ENCODE results near the gene VCX3B.
"Not testable (repeated sequence)": the region's sequence is repeated elsewhere in the genome, so short reads cannot be mapped to it uniquely, and the experiment has no call there.

Gene VCX3B

GRCh38 chrX:8464530-8464929 lies at the start of gene VCX3B:
Gene VCX3B, plus strand, starts transcription at chrX:8464830. Its CDS starts 621 bp downstream, at chrX:8465451.
- H3K4me1 ChIP-seq (ENCODE audit: insufficient read depth, poor library complexity, severe bottlenecking); H3K9me3 ChIP-seq (ENCODE audit: severe bottlenecking); H3K27me3 ChIP-seq (ENCODE audit: insufficient read depth, poor library complexity, severe bottlenecking); H3K4me3 ChIP-seq (ENCODE audit: severe bottlenecking); DNase-seq (ENCODE audit: low spot score); H3K27ac ChIP-seq (ENCODE audit: poor library complexity, severe bottlenecking); ATAC-seq (ENCODE audit: low read depth); H3K36me3 ChIP-seq (ENCODE audit: low read depth): not testable (repeated sequence)

GRCh38 chrX:8418301-8418700 lies 46.3 kb upstream of the VCX3B start:
- Histone ChIP-seq H3K4me3 (ENCODE audit: severe bottlenecking) (no peak overlapping the region), H3K27me3 (ENCODE audit: insufficient read depth, poor library complexity, severe bottlenecking) (no peaks in the 10 kb centered on the region), H3K4me1 (ENCODE audit: insufficient read depth, poor library complexity, severe bottlenecking) (no peaks in the 10 kb centered on the region), H3K36me3 (ENCODE audit: low read depth) (no peaks in the 10 kb centered on the region), H3K9me3 (ENCODE audit: severe bottlenecking) (no peaks in the 10 kb centered on the region), H3K27ac (ENCODE audit: poor library complexity, severe bottlenecking) (no peak overlapping the region)
- DNase-seq (ENCODE audit: low spot score), result no peak
- ATAC-seq (ENCODE audit: low read depth), result no peak
- TF ChIP-seq, protein P1, sequence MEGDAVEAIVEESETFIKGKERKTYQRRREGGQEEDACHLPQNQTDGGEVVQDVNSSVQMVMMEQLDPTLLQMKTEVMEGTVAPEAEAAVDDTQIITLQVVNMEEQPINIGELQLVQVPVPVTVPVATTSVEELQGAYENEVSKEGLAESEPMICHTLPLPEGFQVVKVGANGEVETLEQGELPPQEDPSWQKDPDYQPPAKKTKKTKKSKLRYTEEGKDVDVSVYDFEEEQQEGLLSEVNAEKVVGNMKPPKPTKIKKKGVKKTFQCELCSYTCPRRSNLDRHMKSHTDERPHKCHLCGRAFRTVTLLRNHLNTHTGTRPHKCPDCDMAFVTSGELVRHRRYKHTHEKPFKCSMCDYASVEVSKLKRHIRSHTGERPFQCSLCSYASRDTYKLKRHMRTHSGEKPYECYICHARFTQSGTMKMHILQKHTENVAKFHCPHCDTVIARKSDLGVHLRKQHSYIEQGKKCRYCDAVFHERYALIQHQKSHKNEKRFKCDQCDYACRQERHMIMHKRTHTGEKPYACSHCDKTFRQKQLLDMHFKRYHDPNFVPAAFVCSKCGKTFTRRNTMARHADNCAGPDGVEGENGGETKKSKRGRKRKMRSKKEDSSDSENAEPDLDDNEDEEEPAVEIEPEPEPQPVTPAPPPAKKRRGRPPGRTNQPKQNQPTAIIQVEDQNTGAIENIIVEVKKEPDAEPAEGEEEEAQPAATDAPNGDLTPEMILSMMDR (IDR thresholded peaks at IDR 0.05; ENCODE audit: poor library complexity, severe bottlenecking), result no peak

DNA sequence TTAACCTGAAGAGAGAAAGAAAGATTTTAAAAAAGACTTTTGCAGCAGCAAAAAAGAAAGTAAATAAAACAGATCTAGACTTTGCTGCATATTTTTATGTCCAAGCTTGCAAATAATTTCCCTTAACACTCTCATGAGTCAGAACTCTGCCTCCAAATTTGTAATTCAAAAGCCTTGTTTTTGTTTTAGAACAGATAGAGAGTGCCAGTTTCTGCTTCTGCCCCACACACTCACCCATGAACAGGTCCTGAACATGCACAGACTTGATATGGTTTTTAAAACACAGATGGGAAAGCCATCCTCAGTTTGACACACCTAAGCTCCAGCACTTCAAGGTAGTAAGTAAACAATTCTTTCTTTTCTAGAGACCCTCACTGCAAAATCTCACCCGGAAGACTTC lies 39.7 kb upstream of the VCX3B start:
- peak; percentile 50; the same call in 2 of the 3 replicates for ATAC-seq (ENCODE audit: low read depth)

DNA sequence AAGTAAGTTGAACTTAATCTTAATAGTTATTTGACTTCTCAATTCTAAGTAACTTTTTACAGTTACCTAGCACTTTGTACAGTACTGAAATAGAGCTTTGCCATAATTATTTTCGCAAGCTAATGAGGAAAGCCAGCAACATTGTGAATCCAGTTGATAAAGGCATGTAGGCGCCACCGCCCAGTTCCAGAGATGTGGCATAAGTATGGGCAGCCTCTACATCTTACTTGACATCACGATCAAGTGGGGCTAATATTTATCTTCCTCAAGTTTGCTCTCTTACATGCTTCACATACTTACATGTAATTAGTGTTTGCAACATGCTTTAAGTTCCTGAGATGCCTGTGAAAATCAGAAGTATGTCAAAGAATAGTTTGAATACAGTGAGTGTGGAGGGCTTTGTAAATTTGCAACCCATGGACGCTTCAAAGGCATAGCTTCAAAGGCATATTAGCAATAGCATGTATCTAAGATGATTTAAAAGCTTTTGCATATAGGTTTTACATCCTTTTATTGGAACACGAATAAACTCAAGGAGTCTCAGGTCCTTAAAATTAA lies 34.9 kb upstream of the VCX3B start:
- H3K4me1 ChIP-seq (ENCODE audit: insufficient read depth, poor library complexity, severe bottlenecking), result peaks cover 11% of the 10 kb centered on the region
- H3K36me3 ChIP-seq (ENCODE audit: low read depth), result no peaks in the 10 kb centered on the region
- DNase-seq (ENCODE audit: low spot score) (no peak), ATAC-seq (ENCODE audit: low read depth) (no peak)
- H3K27ac ChIP-seq (ENCODE audit: poor library complexity, severe bottlenecking), result no peak overlapping the region
- TF ChIP-seq, protein P1 (IDR thresholded peaks at IDR 0.05; ENCODE audit: poor library complexity, severe bottlenecking), result no peak
- no peak overlapping the region for H3K4me3 ChIP-seq (ENCODE audit: severe bottlenecking)
- H3K27me3 ChIP-seq (ENCODE audit: insufficient read depth, poor library complexity, severe bottlenecking), result no peaks in the 10 kb centered on the region
- no peaks in the 10 kb centered on the region for H3K9me3 ChIP-seq (ENCODE audit: severe bottlenecking)

More for the DNA sequence above, 39.7 kb upstream of the VCX3B start:
- Histone ChIP-seq H3K27me3 (ENCODE audit: insufficient read depth, poor library complexity, severe bottlenecking) (no peaks in the 10 kb centered on the region), H3K9me3 (ENCODE audit: severe bottlenecking) (no peaks in the 10 kb centered on the region), H3K36me3 (ENCODE audit: low read depth) (no peaks in the 10 kb centered on the region), H3K4me3 (ENCODE audit: severe bottlenecking) (no peak overlapping the region), H3K4me1 (ENCODE audit: insufficient read depth, poor library complexity, severe bottlenecking) (peaks cover 12% of the 10 kb centered on the region), H3K27ac (ENCODE audit: poor library complexity, severe bottlenecking) (no peak overlapping the region)
- TF ChIP-seq, protein P1 (IDR thresholded peaks at IDR 0.05; ENCODE audit: poor library complexity, severe bottlenecking), result no peak
- DNase-seq (ENCODE audit: low spot score), result no peak

GRCh38 chrX:8430444-8430843 lies 34.2 kb upstream of the VCX3B start:
- TF ChIP-seq, protein P1 (IDR thresholded peaks at IDR 0.05; ENCODE audit: poor library complexity, severe bottlenecking), result no peak

More at GRCh38 chrX:8430444-8430843, 34.2 kb upstream of the VCX3B start:
- no peak overlapping the region for H3K27ac ChIP-seq (ENCODE audit: poor library complexity, severe bottlenecking)
- H3K27me3 ChIP-seq (ENCODE audit: insufficient read depth, poor library complexity, severe bottlenecking), result no peaks in the 10 kb centered on the region
- H3K4me3 ChIP-seq (ENCODE audit: severe bottlenecking), result no peak overlapping the region
- H3K9me3 ChIP-seq (ENCODE audit: severe bottlenecking), result no peaks in the 10 kb centered on the region
- ATAC-seq (ENCODE audit: low read depth), result no peak
- peaks cover 4% of the 10 kb centered on the region for H3K4me1 ChIP-seq (ENCODE audit: insufficient read depth, poor library complexity, severe bottlenecking)
- DNase-seq (ENCODE audit: low spot score), result no peak
- no peaks in the 10 kb centered on the region for H3K36me3 ChIP-seq (ENCODE audit: low read depth)

Measured in RWPE2 (cell line).